ENCODE measurements around the gene AZGP1. TPM values are rescaled to one million over a fixed set of nuclear protein-coding genes. Genes with fewer than 3 reads are reported as not detected.

AZGP1 gene
- total and polyA plus RNA-seq, 2 of the 13 experiments (the other 11 are each of a cell fraction or from before 2014, with no cell fraction given): 93.8 to 229 TPM

- in situ Hi-C loops (cut with HindIII; ENCODE audit: extremely low pct_ligation_motif_present, low pct_unique_long_range_greater_than_20kb): no loop called here
- Histone ChIP-seq H3K4me1 (ENCODE audit: insufficient read depth, low read length) (peaks cover 60% of the 10 kb centered on the region), H3K36me3 (replicated peaks in 1 of 2; ENCODE audit: control insufficient read depth in 1 of 2, insufficient read depth in 2 of 2, low read length in 2 of 2) (peaks cover 2 to 4% of the 10 kb centered on the region in 2 experiments; a peak in 2 of 5 replicates), H3K9me3 (ENCODE audit: low read length) (no peaks in the 10 kb centered on the region), H3K27me3 (ENCODE audit: control insufficient read depth in 1 of 2, insufficient read depth in 2 of 2, low read length in 2 of 2) (no peaks in the 10 kb centered on the region; a peak in 1 of 5 replicates), H3K4me3 (replicated peaks in 1 of 3; ENCODE audit: insufficient read depth in 1 of 3, low read depth in 2 of 3, low read length in 3 of 3) (peak overlapping the region; percentile 62 to 80 (median 66); a peak in 5 of 6 replicates), H3K4me2 (ENCODE audit: low read depth, low read length) (peak overlapping the region; percentile 73), H3K27ac (ENCODE audit: extremely low read length, insufficient read depth, low read length) (peak overlapping the region; percentile 43), H4K20me1 (ENCODE audit: insufficient read depth, low read length) (no peaks in the 10 kb centered on the region), H2AFZ (ENCODE audit: low read length) (peak overlapping the region; percentile 28), H3K9ac (ENCODE audit: insufficient read depth, low read depth, low read length) (peak overlapping the region; percentile 41; the same call in 1 of the 2 replicates), H3K79me2 (ENCODE audit: insufficient read depth, low read length) (peaks cover 4% of the 10 kb centered on the region)
- CTCF ChIA-PET (ENCODE audit: low intra/inter-chr PET ratio, low total read pairs): no interaction called here
- DNase-seq (ENCODE audit: low spot score) (peak; percentile 44), FAIRE-seq (no peak), ATAC-seq (no peak)
- BruUV-seq (replicated peaks): no TSS peak
- TF ChIP-seq ZNF770 (CRISPR knock-in tag; IDR thresholded peaks at IDR 0.05) (peak; percentile 3; the same call in 1 of the 2 replicates), ATF4 (CRISPR knock-in tag; IDR thresholded peaks at IDR 0.05) (peak in 1 of 2 experiments; percentile 65; a peak in 1 of 4 replicates), IKZF5 (CRISPR knock-in tag; IDR thresholded peaks at IDR 0.05) (peak; percentile 1; the same call in 1 of the 2 replicates), SPEN (CRISPR knock-in tag; IDR thresholded peaks at IDR 0.05; ENCODE audit: low read depth) (no peak), FOSL2 (CRISPR knock-in tag; IDR thresholded peaks at IDR 0.05) (peak; percentile 87), CREM (IDR thresholded peaks at IDR 0.05) (0 out of 2 replicates have a peak, but pooled peaks have one; percentile 18), CREM (CRISPR knock-in tag; IDR thresholded peaks at IDR 0.05) (no peak), MAX (IDR thresholded peaks at IDR 0.05) (peak; percentile 14; the same call in 1 of the 2 replicates), SIN3A (IDR thresholded peaks at IDR 0.05; ENCODE audit: borderline replicate concordance, low read depth, low read length) (no peak)
- intact Hi-C loops (cut with micrococcal nuclease; ENCODE audit: unreplicated experiment): loop anchor here (5.0 kb wide), 1 partner anchor 76 kb away; no protein-coding TSS in a partner anchor
- POLR2A ChIA-PET: interaction anchor here (0.6 to 1.7 kb wide), 22 partner anchors 14 to 568 kb away, joined by 3 to 38 read pairs (median 5); partner anchors contain the start of genes BUD31, GJC3, TRIM4 and ZNF394
- WGBS (ENCODE audit: low lambda C conversion rate): 10% methylated on average over 9 of the region's 13 CpGs
Measured at GRCh38 chr7:99976626-99977025, 795 bp upstream of the AZGP1 start.

All from HepG2 (cell line).